Stimulated activated CD4-positive, alpha-beta T cell treated with anti-CD3 and anti-CD28 coated beads, Interleukin-2, amount 100 ng/mL, for 24 hours (primary cell): ENCODE data around the gene HGD.
"Not testable (repeated sequence)": the region's sequence is repeated elsewhere in the genome, so short reads cannot be mapped to it uniquely, and the experiment has no call there.

Source experiments
- DNase-seq, 2 donors: peaks; one replicate each; pipeline ENCODE4 v3.0.0-alpha.2; 2020

The HGD gene

GRCh38 chr3:120637851-120638559 is 44.0 kb downstream of the HGD start:
- DNase-seq, result no peak

- no peak for DNase-seq
These were observed 45.1 kb downstream of the HGD start for GRCh38 chr3:120636795-120637401.

- DNase-seq, result no peak
These were observed 47.5 kb downstream of the HGD start for GRCh38 chr3:120634539-120634938.

- DNase-seq, result no peak
These were observed 56.9 kb downstream of the HGD start for GRCh38 chr3:120625159-120625586.

GRCh38 chr3:120623727-120624093 is 58.3 kb downstream of the HGD start:
- no peak for DNase-seq

GRCh38 chr3:120622870-120623726 is 58.9 kb downstream of the HGD start:
- DNase-seq, result peak in 1 of 2 donors; percentile 5

- DNase-seq, result no peak
These were observed 59.6 kb downstream of the HGD start for GRCh38 chr3:120622457-120622856.

- DNase-seq, result not testable (repeated sequence)
These were observed 65.3 kb downstream of the HGD start for GRCh38 chr3:120616745-120617144.

GRCh38 chr3:120615847-120616609 is 66.0 kb downstream of the HGD start:
- no peak for DNase-seq

- DNase-seq, result no peak
These were observed 67.3 kb downstream of the HGD start for GRCh38 chr3:120614765-120615164.

- DNase-seq, result no peak
These were observed 73.5 kb downstream of the HGD start for GRCh38 chr3:120608506-120608905.

- no peak for DNase-seq
These were observed 77.3 kb downstream of the HGD start for GRCh38 chr3:120604784-120605183.

GRCh38 chr3:120604382-120604781 is 77.7 kb downstream of the HGD start:
- DNase-seq, result no peak

GRCh38 chr3:120602682-120603081 is 79.4 kb downstream of the HGD start:
- DNase-seq, result no peak

GRCh38 chr3:120601554-120601953 is 80.5 kb downstream of the HGD start:
- no peak for DNase-seq

GRCh38 chr3:120599211-120599610 is 82.8 kb downstream of the HGD start:
- no peak for DNase-seq

GRCh38 chr3:120597445-120598049 is 84.5 kb downstream of the HGD start:
- no peak for DNase-seq

GRCh38 chr3:120596853-120597223 is 85.2 kb downstream of the HGD start:
- no peak for DNase-seq

GRCh38 chr3:120596116-120596852 is 85.8 kb downstream of the HGD start, which contains the start of gene NDUFB4:
Gene NDUFB4 (plus strand): TSS chr3:120596336. CDS start chr3:120596360, 24 bp downstream.
- DNase-seq, result peak; percentile 94 to 96

- DNase-seq, result no peak
These were observed 86.3 kb downstream of the HGD start for GRCh38 chr3:120595788-120596115.

- DNase-seq, result no peak
These were observed 94.6 kb downstream of the HGD start for GRCh38 chr3:120587332-120587975.
